HepG2 (cell line): Measurements from ENCODE around the gene CACNA1H. TPM values are rescaled to one million over a fixed set of nuclear protein-coding genes. Genes with fewer than 3 reads are reported as not detected.

Source experiments
- MAFK ChIP-seq, 2 experiments: IDR thresholded peaks in 1 of 2; conservative IDR thresholded peaks in 1 of 2; 2 replicates each; pipeline ENCODE4 v1.6.1; 2011; ENCODE audit warnings: improper control_type of control experiment in 2 of 2, low read length in 2 of 2
- MLLT10 ChIP-seq: sonication (generic); formaldehyde crosslinking; IDR thresholded peaks from 2 replicates; pipeline ENCODE4 v1.4.0; 2020; ENCODE audit warnings: missing genetic modification reagents
- RCOR2 ChIP-seq: IDR thresholded peaks from 2 replicates; pipeline ENCODE4 v1.6.1; 2016; ENCODE audit warnings: missing biosample characterization, missing genetic modification reagents
- SNAI1 ChIP-seq: sonication (generic); formaldehyde crosslinking; IDR thresholded peaks from 2 replicates; pipeline ENCODE4 v1.5.0; 2020; ENCODE audit warnings: mild to moderate bottlenecking, missing genetic modification reagents, borderline replicate concordance
- TCF12 ChIP-seq, 2 experiments: fragments of 450-650 bp in 1 of 2; sonication (generic) in 1 of 2; formaldehyde crosslinking in 1 of 2; IDR thresholded peaks; 2 replicates each; pipeline versions ENCODE4 v1.6.1 to v1.8.0; 2017 to 2022; ENCODE audit warnings: antibody characterized with exemption in 1 of 2, mild to moderate bottlenecking in 1 of 2, missing genetic modification reagents in 1 of 2, moderate library complexity in 1 of 2
- TSC22D2 ChIP-seq: sonication (generic); formaldehyde crosslinking; IDR thresholded peaks from 2 replicates; pipeline ENCODE4 v1.5.1; 2020; ENCODE audit warnings: missing genetic modification reagents, mild to moderate bottlenecking, borderline replicate concordance
- YEATS4 ChIP-seq: sonication (generic); formaldehyde crosslinking; IDR thresholded peaks from 2 replicates; pipeline ENCODE4 v1.4.0; 2020; ENCODE audit warnings: missing genetic modification reagents, borderline replicate concordance
- ZFP36L1 ChIP-seq: sonication (generic); formaldehyde crosslinking; IDR thresholded peaks from 2 replicates; pipeline ENCODE4 v1.8.0; 2022; ENCODE audit warnings: mild to moderate bottlenecking, missing genetic modification reagents, moderate library complexity
- ZFP82 ChIP-seq: sonication (generic); formaldehyde crosslinking; IDR thresholded peaks from 2 replicates; pipeline ENCODE4 v1.5.1; 2020; ENCODE audit warnings: mild to moderate bottlenecking, missing genetic modification reagents, borderline replicate concordance
- ZNF207 ChIP-seq: fragments of 450-650 bp; IDR thresholded peaks from 2 replicates; pipeline ENCODE4 v1.6.1; 2016; ENCODE audit warnings: antibody characterized with exemption, borderline replicate concordance
- ZNF543 ChIP-seq: sonication (generic); formaldehyde crosslinking; IDR thresholded peaks from 2 replicates; pipeline ENCODE4 v1.4.0; 2020; ENCODE audit warnings: mild to moderate bottlenecking, missing genetic modification reagents
- ZNF546 ChIP-seq: sonication (generic); formaldehyde crosslinking; conservative IDR thresholded peaks from 2 replicates; pipeline ENCODE4 v1.8.1; 2023; ENCODE audit warnings: mild to moderate bottlenecking, missing genetic modification reagents
- ZNF580 ChIP-seq: IDR thresholded peaks from 2 replicates; pipeline ENCODE4 v1.6.1; 2016; ENCODE audit warnings: low read depth, borderline replicate concordance
- ZSCAN12 ChIP-seq: sonication (generic); formaldehyde crosslinking; IDR thresholded peaks from 2 replicates; pipeline ENCODE4 v1.9.0; 2021; ENCODE audit warnings: mild to moderate bottlenecking, missing genetic modification reagents
- polyA plus RNA-seq, 8 experiments: library from polyadenylated mRNA; depleted of rRNA in 3 of 8; stranded (reverse) in 7 of 8; unstranded in 1 of 8; fragments of >200 nt; fragmentation: Illumina TruSeq in 4 of 8; extraction: Trizol in 4 of 8; gene quantifications; 2 replicates each; pipeline versions ENCODE4 v1.2.1 to v1.2.3, GENCODE V29; 2011 to 2016; ENCODE audit warnings: low read depth in 4 of 8, missing spikeins in 1 of 8, mixed read lengths in 1 of 8; ENCODE audit not compliant: insufficient read depth in 1 of 8
- total RNA-seq, 5 experiments: library from RNA; depleted of rRNA; stranded (reverse); fragments of >200 nt; fragmentation: Illumina TruSeq; extraction: Trizol; gene quantifications; 2 replicates each; pipeline ENCODE4 v1.2.3, GENCODE V29; 2016; ENCODE audit warnings: low read depth in 1 of 5
- TF ChIP-seq, protein P1 (sequence below): sonication (generic); formaldehyde crosslinking; IDR thresholded peaks from 2 replicates; pipeline ENCODE4 v1.5.0; 2020; ENCODE audit warnings: mild to moderate bottlenecking, missing genetic modification reagents, borderline replicate concordance
- TF ChIP-seq, protein P2 (sequence below): sonication (generic); formaldehyde crosslinking; IDR thresholded peaks from 2 replicates; pipeline ENCODE4 v1.4.0; 2020; ENCODE audit warnings: missing genetic modification reagents, borderline replicate concordance
- TF ChIP-seq, protein P3 (sequence below): sonication (generic); formaldehyde crosslinking; IDR thresholded peaks from 2 replicates; pipeline ENCODE4 v1.5.0; 2020; ENCODE audit warnings: mild to moderate bottlenecking, missing genetic modification reagents, borderline replicate concordance

Gene CACNA1H
- total and polyA plus RNA-seq, 2 of the 13 experiments (the other 11 are each of a cell fraction or from before 2014, with no cell fraction given) = 0.40 to 1.8 TPM

DNA sequence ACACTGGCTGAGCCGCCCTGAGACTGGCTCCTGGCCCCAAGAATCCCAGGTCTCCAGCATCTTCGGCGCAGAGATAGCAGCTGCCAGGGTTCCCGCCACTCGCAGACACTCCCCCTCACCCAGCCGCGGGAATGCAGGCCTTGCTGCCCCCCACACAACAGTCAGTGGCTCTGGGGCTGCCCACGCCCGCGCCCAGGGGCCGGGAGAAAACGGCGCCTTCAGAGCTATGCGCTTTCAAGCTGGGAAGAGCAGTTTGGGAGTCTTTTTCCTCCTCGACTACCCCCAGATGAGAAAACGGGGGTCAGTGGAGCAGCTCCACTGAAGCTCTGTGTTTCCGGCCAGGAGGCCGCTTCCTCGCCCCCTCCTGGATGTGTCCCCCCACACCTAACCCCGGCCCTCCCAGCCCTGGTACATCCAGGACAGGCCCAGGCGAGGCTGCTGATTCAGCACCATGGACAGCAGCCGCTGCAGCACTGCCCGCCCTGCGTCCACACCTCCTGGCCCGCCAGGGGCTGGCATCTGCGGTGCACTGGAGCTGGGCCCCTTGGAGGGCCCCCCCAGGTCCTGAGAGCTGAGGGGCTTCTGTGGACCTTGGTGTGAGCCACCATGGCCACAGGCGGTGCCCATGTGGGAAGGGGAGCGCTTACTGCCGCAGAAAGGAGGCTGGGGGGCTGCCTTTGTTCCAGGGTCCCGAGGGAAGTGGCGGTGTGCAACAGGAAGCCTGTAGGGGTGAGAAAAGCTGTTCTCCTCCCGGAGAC, 35.7 kb downstream of the CACNA1H start (continued):
- TF ChIP-seq, protein P1, sequence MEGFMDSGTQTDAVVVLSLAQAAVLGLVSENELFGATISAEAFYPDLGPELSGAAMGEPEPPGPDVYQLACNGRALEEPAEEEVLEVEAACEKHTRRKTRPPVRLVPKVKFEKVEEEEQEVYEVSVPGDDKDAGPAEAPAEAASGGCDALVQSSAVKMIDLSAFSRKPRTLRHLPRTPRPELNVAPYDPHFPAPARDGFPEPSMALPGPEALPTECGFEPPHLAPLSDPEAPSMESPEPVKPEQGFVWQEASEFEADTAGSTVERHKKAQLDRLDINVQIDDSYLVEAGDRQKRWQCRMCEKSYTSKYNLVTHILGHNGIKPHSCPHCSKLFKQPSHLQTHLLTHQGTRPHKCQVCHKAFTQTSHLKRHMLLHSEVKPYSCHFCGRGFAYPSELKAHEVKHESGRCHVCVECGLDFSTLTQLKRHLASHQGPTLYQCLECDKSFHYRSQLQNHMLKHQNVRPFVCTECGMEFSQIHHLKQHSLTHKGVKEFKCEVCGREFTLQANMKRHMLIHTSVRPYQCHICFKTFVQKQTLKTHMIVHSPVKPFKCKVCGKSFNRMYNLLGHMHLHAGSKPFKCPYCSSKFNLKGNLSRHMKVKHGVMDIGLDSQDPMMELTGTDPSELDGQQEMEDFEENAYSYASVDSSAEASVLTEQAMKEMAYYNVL (CRISPR knock-in tag) = 0 out of 2 replicates have a peak, but pooled peaks have one; percentile 52
- TF ChIP-seq ZNF580 (CRISPR knock-in tag) = peak; percentile 70; the same call in 1 of the 2 replicates
- TF ChIP-seq ZNF543 (CRISPR knock-in tag) = peak; percentile 86
- 0 out of 2 replicates have a peak, but pooled peaks have one; percentile 35 for TF ChIP-seq ZFP82
- peak; percentile 81; the same call in 1 of the 2 replicates for TF ChIP-seq ZSCAN12 (CRISPR knock-in tag)
- TF ChIP-seq TCF12 (IDR thresholded peaks at IDR 0.05) = no peak
- no peak for TF ChIP-seq TCF12 (CRISPR knock-in tag; IDR thresholded peaks at IDR 0.05)
- no peak for TF ChIP-seq RCOR2 (CRISPR knock-in tag)
- TF ChIP-seq MAFK (conservative IDR thresholded peaks at IDR 0.05 in 1 of 2, IDR thresholded peaks at IDR 0.05 in 1 of 2; ENCODE audit: low read length in 2 of 2) = peak; percentile 64 to 80
- peak; percentile 94 for TF ChIP-seq TSC22D2 (CRISPR knock-in tag)
- TF ChIP-seq SNAI1 = 0 out of 2 replicates have a peak, but pooled peaks have one; percentile 35
- TF ChIP-seq ZNF546 (CRISPR knock-in tag) = 0 out of 2 replicates have a peak, but pooled peaks have one; percentile 54
- TF ChIP-seq YEATS4 (CRISPR knock-in tag) = peak; percentile 39; the same call in 1 of the 2 replicates
- TF ChIP-seq ZNF207 = no peak
- TF ChIP-seq ZFP36L1 = peak; percentile 44; the same call in 1 of the 2 replicates
- TF ChIP-seq MLLT10 = no peak
- TF ChIP-seq, protein P2, sequence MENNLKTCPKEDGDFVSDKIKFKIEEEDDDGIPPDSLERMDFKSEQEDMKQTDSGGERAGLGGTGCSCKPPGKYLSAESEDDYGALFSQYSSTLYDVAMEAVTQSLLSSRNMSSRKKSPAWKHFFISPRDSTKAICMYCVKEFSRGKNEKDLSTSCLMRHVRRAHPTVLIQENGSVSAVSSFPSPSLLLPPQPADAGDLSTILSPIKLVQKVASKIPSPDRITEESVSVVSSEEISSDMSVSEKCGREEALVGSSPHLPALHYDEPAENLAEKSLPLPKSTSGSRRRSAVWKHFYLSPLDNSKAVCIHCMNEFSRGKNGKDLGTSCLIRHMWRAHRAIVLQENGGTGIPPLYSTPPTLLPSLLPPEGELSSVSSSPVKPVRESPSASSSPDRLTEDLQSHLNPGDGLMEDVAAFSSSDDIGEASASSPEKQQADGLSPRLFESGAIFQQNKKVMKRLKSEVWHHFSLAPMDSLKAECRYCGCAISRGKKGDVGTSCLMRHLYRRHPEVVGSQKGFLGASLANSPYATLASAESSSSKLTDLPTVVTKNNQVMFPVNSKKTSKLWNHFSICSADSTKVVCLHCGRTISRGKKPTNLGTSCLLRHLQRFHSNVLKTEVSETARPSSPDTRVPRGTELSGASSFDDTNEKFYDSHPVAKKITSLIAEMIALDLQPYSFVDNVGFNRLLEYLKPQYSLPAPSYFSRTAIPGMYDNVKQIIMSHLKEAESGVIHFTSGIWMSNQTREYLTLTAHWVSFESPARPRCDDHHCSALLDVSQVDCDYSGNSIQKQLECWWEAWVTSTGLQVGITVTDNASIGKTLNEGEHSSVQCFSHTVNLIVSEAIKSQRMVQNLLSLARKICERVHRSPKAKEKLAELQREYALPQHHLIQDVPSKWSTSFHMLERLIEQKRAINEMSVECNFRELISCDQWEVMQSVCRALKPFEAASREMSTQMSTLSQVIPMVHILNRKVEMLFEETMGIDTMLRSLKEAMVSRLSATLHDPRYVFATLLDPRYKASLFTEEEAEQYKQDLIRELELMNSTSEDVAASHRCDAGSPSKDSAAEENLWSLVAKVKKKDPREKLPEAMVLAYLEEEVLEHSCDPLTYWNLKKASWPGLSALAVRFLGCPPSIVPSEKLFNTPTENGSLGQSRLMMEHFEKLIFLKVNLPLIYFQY = 0 out of 2 replicates have a peak, but pooled peaks have one; percentile 60
- TF ChIP-seq, protein P3, sequence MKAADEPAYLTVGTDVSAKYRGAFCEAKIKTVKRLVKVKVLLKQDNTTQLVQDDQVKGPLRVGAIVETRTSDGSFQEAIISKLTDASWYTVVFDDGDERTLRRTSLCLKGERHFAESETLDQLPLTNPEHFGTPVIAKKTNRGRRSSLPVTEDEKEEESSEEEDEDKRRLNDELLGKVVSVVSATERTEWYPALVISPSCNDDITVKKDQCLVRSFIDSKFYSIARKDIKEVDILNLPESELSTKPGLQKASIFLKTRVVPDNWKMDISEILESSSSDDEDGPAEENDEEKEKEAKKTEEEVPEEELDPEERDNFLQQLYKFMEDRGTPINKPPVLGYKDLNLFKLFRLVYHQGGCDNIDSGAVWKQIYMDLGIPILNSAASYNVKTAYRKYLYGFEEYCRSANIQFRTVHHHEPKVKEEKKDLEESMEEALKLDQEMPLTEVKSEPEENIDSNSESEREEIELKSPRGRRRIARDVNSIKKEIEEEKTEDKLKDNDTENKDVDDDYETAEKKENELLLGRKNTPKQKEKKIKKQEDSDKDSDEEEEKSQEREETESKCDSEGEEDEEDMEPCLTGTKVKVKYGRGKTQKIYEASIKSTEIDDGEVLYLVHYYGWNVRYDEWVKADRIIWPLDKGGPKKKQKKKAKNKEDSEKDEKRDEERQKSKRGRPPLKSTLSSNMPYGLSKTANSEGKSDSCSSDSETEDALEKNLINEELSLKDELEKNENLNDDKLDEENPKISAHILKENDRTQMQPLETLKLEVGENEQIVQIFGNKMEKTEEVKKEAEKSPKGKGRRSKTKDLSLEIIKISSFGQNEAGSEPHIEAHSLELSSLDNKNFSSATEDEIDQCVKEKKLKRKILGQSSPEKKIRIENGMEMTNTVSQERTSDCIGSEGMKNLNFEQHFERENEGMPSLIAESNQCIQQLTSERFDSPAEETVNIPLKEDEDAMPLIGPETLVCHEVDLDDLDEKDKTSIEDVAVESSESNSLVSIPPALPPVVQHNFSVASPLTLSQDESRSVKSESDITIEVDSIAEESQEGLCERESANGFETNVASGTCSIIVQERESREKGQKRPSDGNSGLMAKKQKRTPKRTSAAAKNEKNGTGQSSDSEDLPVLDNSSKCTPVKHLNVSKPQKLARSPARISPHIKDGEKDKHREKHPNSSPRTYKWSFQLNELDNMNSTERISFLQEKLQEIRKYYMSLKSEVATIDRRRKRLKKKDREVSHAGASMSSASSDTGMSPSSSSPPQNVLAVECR (CRISPR knock-in tag) = peak; percentile 27; the same call in 1 of the 2 replicates
